ENCODE measurements around the gene SPRED2. TPM values are rescaled to one million over a fixed set of nuclear protein-coding genes. Genes with fewer than 3 reads are reported as not detected.

SPRED2 gene
- total and polyA plus RNA-seq, 2 donors from 2014 or later = 8.9 to 42.3 TPM

- no peak for TF ChIP-seq CTCF (IDR thresholded peaks at IDR 0.05; ENCODE audit: borderline replicate concordance, extremely low read depth, insufficient read depth)
- intact Hi-C loops (cut with DNase I) = no loop called here
- DNase-seq = no peak
- Histone ChIP-seq H3K27me3 (ENCODE audit: control insufficient read depth, insufficient read depth, low read length) (no peaks in the 10 kb centered on the region), H3K9me3 (ENCODE audit: control insufficient read depth in 2 of 3, insufficient read depth in 1 of 3, low read length in 3 of 3) (no peaks in the 10 kb centered on the region), H3K4me1 (ENCODE audit: control insufficient read depth in 2 of 3, insufficient read depth in 2 of 3, low read depth in 1 of 3, low read length in 3 of 3) (peaks cover 0 to 13% (median 6%) of the 10 kb centered on the region in 3 donors), H3K4me3 (ENCODE audit: low read length in 3 of 3) (no peak overlapping the region), H3K9ac (ENCODE audit: low read length in 3 of 3) (no peak overlapping the region), H3K27ac (ENCODE audit: low read depth in 2 of 2, low read length in 2 of 2) (no peak overlapping the region), H3K36me3 (ENCODE audit: control insufficient read depth in 2 of 3, insufficient read depth in 3 of 3, low read length in 3 of 3) (no peaks in the 10 kb centered on the region)
- FAIRE-seq = no peak
Observed at GRCh38 chr2:65360441-65360840, 72.0 kb downstream of the SPRED2 start.

- no peak overlapping the region for H3K27ac ChIP-seq (ENCODE audit: low read depth in 2 of 2, low read length in 2 of 2)
- TF ChIP-seq CTCF (IDR thresholded peaks at IDR 0.05; ENCODE audit: borderline replicate concordance, extremely low read depth, insufficient read depth) = no peak
- DNase-seq (no peak), FAIRE-seq (no peak)
- H3K27me3 ChIP-seq (ENCODE audit: control insufficient read depth, insufficient read depth, low read length) = no peaks in the 10 kb centered on the region
- intact Hi-C loops (cut with DNase I) = no loop called here
- H3K36me3 ChIP-seq (ENCODE audit: control insufficient read depth in 2 of 3, insufficient read depth in 3 of 3, low read length in 3 of 3) = no peaks in the 10 kb centered on the region
- H3K9ac ChIP-seq (ENCODE audit: low read length in 3 of 3) = no peak overlapping the region
- H3K9me3 ChIP-seq (ENCODE audit: control insufficient read depth in 2 of 3, insufficient read depth in 1 of 3, low read length in 3 of 3) = no peaks in the 10 kb centered on the region
- H3K4me3 ChIP-seq (ENCODE audit: low read length in 3 of 3) = no peak overlapping the region
- peaks cover 0 to 13% (median 6%) of the 10 kb centered on the region in 3 donors for H3K4me1 ChIP-seq (ENCODE audit: control insufficient read depth in 2 of 3, insufficient read depth in 2 of 3, low read depth in 1 of 3, low read length in 3 of 3)
Observed at GRCh38 chr2:65358678-65359400, 73.6 kb downstream of the SPRED2 start.

- TF ChIP-seq CTCF (IDR thresholded peaks at IDR 0.05; ENCODE audit: borderline replicate concordance, extremely low read depth, insufficient read depth) = no peak
- Histone ChIP-seq H3K36me3 (ENCODE audit: control insufficient read depth in 2 of 3, insufficient read depth in 3 of 3, low read length in 3 of 3) (no peaks in the 10 kb centered on the region), H3K4me3 (ENCODE audit: low read length in 3 of 3) (no peak overlapping the region), H3K9ac (ENCODE audit: low read length in 3 of 3) (no peak overlapping the region), H3K9me3 (ENCODE audit: control insufficient read depth in 2 of 3, insufficient read depth in 1 of 3, low read length in 3 of 3) (no peaks in the 10 kb centered on the region), H3K27me3 (ENCODE audit: control insufficient read depth, insufficient read depth, low read length) (no peaks in the 10 kb centered on the region), H3K4me1 (ENCODE audit: control insufficient read depth in 2 of 3, insufficient read depth in 2 of 3, low read depth in 1 of 3, low read length in 3 of 3) (peaks cover 0 to 13% (median 6%) of the 10 kb centered on the region in 3 donors), H3K27ac (ENCODE audit: low read depth in 2 of 2, low read length in 2 of 2) (no peak overlapping the region)
- intact Hi-C loops (cut with DNase I) = no loop called here
- no peak for FAIRE-seq
- no peak for DNase-seq
Observed at GRCh38 chr2:65357959-65358294, 74.5 kb downstream of the SPRED2 start.
